Fibroblast of skin of left biceps (primary cell): ENCODE results near the gene ABTB2.

Source experiments
- DNase-seq, 2 experiments: peaks; one replicate each; pipeline ENCODE4 v3.0.0-alpha.2; 2013; ENCODE audit warnings: low read depth in 2 of 2

The ABTB2 gene

GRCh38 chr11:34315394-34315793, 42.4 kb downstream of the ABTB2 start:
- DNase-seq, result no peak

GRCh38 chr11:34314936-34315335, 42.9 kb downstream of the ABTB2 start:
- no peak for DNase-seq

GRCh38 chr11:34314176-34314575, 43.6 kb downstream of the ABTB2 start:
- no peak for DNase-seq

- no peak for DNase-seq
Observed at GRCh38 chr11:34313099-34313517, 44.7 kb downstream of the ABTB2 start.

GRCh38 chr11:34311126-34311525, 46.7 kb downstream of the ABTB2 start:
- DNase-seq, result no peak

GRCh38 chr11:34309965-34310364, 47.8 kb downstream of the ABTB2 start:
- no peak for DNase-seq

GRCh38 chr11:34308913-34309585, 48.8 kb downstream of the ABTB2 start:
- DNase-seq, result peak in 1 of 2 experiments; percentile 37

GRCh38 chr11:34308049-34308912, 49.5 kb downstream of the ABTB2 start:
- no peak for DNase-seq

GRCh38 chr11:34305780-34306179, 52.0 kb downstream of the ABTB2 start:
- no peak for DNase-seq

GRCh38 chr11:34305193-34305592, 52.6 kb downstream of the ABTB2 start:
- DNase-seq, result no peak

- DNase-seq, result no peak
Observed at GRCh38 chr11:34303028-34303570, 54.7 kb downstream of the ABTB2 start.

- DNase-seq, result peak; percentile 78 to 79
Observed at GRCh38 chr11:34302046-34302921, 55.5 kb downstream of the ABTB2 start.

- DNase-seq, result no peak
Observed at GRCh38 chr11:34300926-34301295, 56.9 kb downstream of the ABTB2 start.

- DNase-seq, result no peak
Observed at GRCh38 chr11:34300026-34300925, 57.5 kb downstream of the ABTB2 start.

GRCh38 chr11:34299284-34299972, 58.4 kb downstream of the ABTB2 start:
- no peak for DNase-seq

GRCh38 chr11:34298871-34299270, 58.9 kb downstream of the ABTB2 start:
- no peak for DNase-seq

GRCh38 chr11:34296412-34296811, 61.4 kb downstream of the ABTB2 start:
- no peak for DNase-seq

GRCh38 chr11:34292546-34292945, 65.3 kb downstream of the ABTB2 start:
- DNase-seq, result no peak

- DNase-seq, result no peak
Observed at GRCh38 chr11:34292111-34292510, 65.7 kb downstream of the ABTB2 start.

GRCh38 chr11:34290926-34291325, 66.9 kb downstream of the ABTB2 start:
- DNase-seq, result no peak
